ENCODE data around the gene TGIF1. TPM values are rescaled to one million over a fixed set of nuclear protein-coding genes. Genes with fewer than 3 reads are reported as not detected.
A peak's percentile ranks its signal among the peaks of the same experiment; 100 is the strongest.

Gene TGIF1
- total RNA-seq, 2 experiments from 2014 or later, result 40.9 to 69.0 TPM

DNA sequence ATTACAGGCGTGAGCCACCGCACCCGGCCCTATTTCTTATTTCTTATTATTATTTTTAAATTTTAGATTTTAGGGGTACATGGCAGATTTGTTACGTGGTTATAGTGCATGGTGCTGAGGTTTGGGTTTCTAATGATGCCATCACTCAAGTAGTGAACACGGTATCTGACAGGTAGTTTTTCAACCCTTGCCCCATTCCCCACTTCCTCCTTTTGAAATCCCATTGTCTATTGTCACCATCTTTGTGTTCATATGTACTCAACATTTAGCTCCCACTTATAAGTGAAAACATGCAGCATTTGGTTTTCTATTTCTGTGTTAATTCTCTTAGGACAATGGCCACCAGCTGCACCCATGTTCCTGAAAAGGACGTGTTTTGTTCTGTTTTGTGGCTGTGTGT, 39.5 kb downstream of the TGIF1 start:
- H2AFZ ChIP-seq (ENCODE audit: low read length), result no peak overlapping the region
- H3K36me3 ChIP-seq (ENCODE audit: insufficient read depth, low read length), result no peaks in the 10 kb centered on the region
- peaks cover 37% of the 10 kb centered on the region for H3K4me1 ChIP-seq (ENCODE audit: insufficient read depth, low read length, poor library complexity, severe bottlenecking)
- TF ChIP-seq, protein P1, sequence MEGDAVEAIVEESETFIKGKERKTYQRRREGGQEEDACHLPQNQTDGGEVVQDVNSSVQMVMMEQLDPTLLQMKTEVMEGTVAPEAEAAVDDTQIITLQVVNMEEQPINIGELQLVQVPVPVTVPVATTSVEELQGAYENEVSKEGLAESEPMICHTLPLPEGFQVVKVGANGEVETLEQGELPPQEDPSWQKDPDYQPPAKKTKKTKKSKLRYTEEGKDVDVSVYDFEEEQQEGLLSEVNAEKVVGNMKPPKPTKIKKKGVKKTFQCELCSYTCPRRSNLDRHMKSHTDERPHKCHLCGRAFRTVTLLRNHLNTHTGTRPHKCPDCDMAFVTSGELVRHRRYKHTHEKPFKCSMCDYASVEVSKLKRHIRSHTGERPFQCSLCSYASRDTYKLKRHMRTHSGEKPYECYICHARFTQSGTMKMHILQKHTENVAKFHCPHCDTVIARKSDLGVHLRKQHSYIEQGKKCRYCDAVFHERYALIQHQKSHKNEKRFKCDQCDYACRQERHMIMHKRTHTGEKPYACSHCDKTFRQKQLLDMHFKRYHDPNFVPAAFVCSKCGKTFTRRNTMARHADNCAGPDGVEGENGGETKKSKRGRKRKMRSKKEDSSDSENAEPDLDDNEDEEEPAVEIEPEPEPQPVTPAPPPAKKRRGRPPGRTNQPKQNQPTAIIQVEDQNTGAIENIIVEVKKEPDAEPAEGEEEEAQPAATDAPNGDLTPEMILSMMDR (conservative IDR thresholded peaks at IDR 0.05; ENCODE audit: low read length), result no peak
- TF ChIP-seq EZH2phosphoT487 (IDR thresholded peaks at IDR 0.05; ENCODE audit: borderline replicate concordance, low read depth, low read length), result no peak
- no peak for DNase-seq (ENCODE audit: low spot score)
- H3K27ac ChIP-seq (ENCODE audit: low read depth, low read length, poor library complexity, severe bottlenecking), result no peak overlapping the region
- H3K79me2 ChIP-seq (ENCODE audit: insufficient read depth, low read depth, low read length), result no peaks in the 10 kb centered on the region; the same call in 1 of the 2 replicates
- no TSS peak for BruUV-seq (replicated peaks)
- intact Hi-C loops (cut with micrococcal nuclease; ENCODE audit: unreplicated experiment), result no loop called here
- H3K9me2 ChIP-seq (ENCODE audit: insufficient read depth, low read length), result no peaks in the 10 kb centered on the region
- no peak overlapping the region for H3K4me2 ChIP-seq (ENCODE audit: low read length)
- no peaks in the 10 kb centered on the region for H3K9me3 ChIP-seq (ENCODE audit: low read length)
- POLR2A ChIA-PET, result interaction anchor here (0.7 kb wide), 1 partner anchor 10 kb away, joined by 4 read pairs; no protein-coding TSS in a partner anchor
- no peak overlapping the region for H3K4me3 ChIP-seq (ENCODE audit: low read depth, low read length, poor library complexity, severe bottlenecking)
- CTCF ChIA-PET (ENCODE audit: unreplicated experiment), result no interaction called here
- H4K20me1 ChIP-seq (ENCODE audit: insufficient read depth, low read length), result no peaks in the 10 kb centered on the region

- CTCF ChIA-PET (ENCODE audit: unreplicated experiment), result no interaction called here
- no TSS peak for BruUV-seq (replicated peaks)
These were observed 42.1 kb downstream of the TGIF1 start for GRCh38 chr18:3491981-3492555.

DNA sequence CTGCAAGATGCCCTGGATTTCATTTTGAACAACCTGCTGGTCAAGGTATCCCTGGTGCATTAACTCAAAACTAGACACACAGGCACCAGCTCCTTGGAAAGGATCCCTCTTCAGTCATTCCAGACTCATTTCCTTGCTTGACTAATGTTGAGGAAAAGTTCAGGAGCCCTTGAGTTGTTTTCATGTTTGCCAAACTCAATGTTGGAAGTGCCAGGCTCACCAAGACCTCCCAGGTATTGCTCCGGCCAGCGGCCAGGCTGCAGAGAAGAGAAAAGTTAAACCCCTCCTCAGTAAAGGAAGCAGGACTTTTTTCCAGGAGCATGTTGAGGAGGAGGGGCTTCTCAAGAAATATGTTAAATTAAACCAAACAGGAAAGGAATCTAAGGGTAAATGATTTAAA, 42.7 kb downstream of the TGIF1 start:
- peak overlapping the region; percentile 82; the same call in 1 of the 2 replicates for H2AFZ ChIP-seq (ENCODE audit: low read length)
- H3K4me3 ChIP-seq (ENCODE audit: low read depth, low read length, poor library complexity, severe bottlenecking), result peak overlapping the region; percentile 56
- BruUV-seq (replicated peaks), result no TSS peak
- ChIA-PET CTCF (ENCODE audit: unreplicated experiment) (no interaction called here), POLR2A (interaction anchor here (1.1 to 3.1 kb wide), 3 partner anchors 9 to 39 kb away, joined by 3 to 16 read pairs (median 4); no protein-coding TSS in a partner anchor)
- H3K36me3 ChIP-seq (ENCODE audit: insufficient read depth, low read length), result no peaks in the 10 kb centered on the region
- H3K79me2 ChIP-seq (ENCODE audit: insufficient read depth, low read depth, low read length), result peaks cover 15% of the 10 kb centered on the region; the same call in 1 of the 2 replicates
- H3K9me3 ChIP-seq (ENCODE audit: low read length), result no peaks in the 10 kb centered on the region
- H3K27ac ChIP-seq (ENCODE audit: low read depth, low read length, poor library complexity, severe bottlenecking), result peak overlapping the region; percentile 89
- peak overlapping the region; percentile 64 for H3K4me2 ChIP-seq (ENCODE audit: low read length)
- TF ChIP-seq EZH2phosphoT487 (IDR thresholded peaks at IDR 0.05; ENCODE audit: borderline replicate concordance, low read depth, low read length), result no peak
- TF ChIP-seq, protein P1 (conservative IDR thresholded peaks at IDR 0.05; ENCODE audit: low read length), result no peak
- H4K20me1 ChIP-seq (ENCODE audit: insufficient read depth, low read length), result no peaks in the 10 kb centered on the region
- intact Hi-C loops (cut with micrococcal nuclease; ENCODE audit: unreplicated experiment), result no loop called here
- no peak for DNase-seq (ENCODE audit: low spot score)
- H3K9me2 ChIP-seq (ENCODE audit: insufficient read depth, low read length), result no peaks in the 10 kb centered on the region
- H3K4me1 ChIP-seq (ENCODE audit: insufficient read depth, low read length, poor library complexity, severe bottlenecking), result peaks cover 69% of the 10 kb centered on the region

More at GRCh38 chr18:3491981-3492555, 42.1 kb downstream of the TGIF1 start:
- H3K79me2 ChIP-seq (ENCODE audit: insufficient read depth, low read depth, low read length), result peaks cover 15% of the 10 kb centered on the region; the same call in 1 of the 2 replicates
- H3K36me3 ChIP-seq (ENCODE audit: insufficient read depth, low read length), result no peaks in the 10 kb centered on the region
- H3K4me2 ChIP-seq (ENCODE audit: low read length), result no peak overlapping the region
- H3K9me3 ChIP-seq (ENCODE audit: low read length), result no peaks in the 10 kb centered on the region
- POLR2A ChIA-PET, result interaction anchor here (0.7 to 1.1 kb wide), 3 partner anchors 10 to 101 kb away, joined by 3 to 5 read pairs (median 3); no protein-coding TSS in a partner anchor
- no peaks in the 10 kb centered on the region for H4K20me1 ChIP-seq (ENCODE audit: insufficient read depth, low read length)
- DNase-seq (ENCODE audit: low spot score), result no peak
- H2AFZ ChIP-seq (ENCODE audit: low read length), result peak overlapping the region; percentile 44; the same call in 1 of the 2 replicates
- no peaks in the 10 kb centered on the region for H3K9me2 ChIP-seq (ENCODE audit: insufficient read depth, low read length)
- H3K27ac ChIP-seq (ENCODE audit: low read depth, low read length, poor library complexity, severe bottlenecking), result no peak overlapping the region
- intact Hi-C loops (cut with micrococcal nuclease; ENCODE audit: unreplicated experiment), result no loop called here
- H3K4me1 ChIP-seq (ENCODE audit: insufficient read depth, low read length, poor library complexity, severe bottlenecking), result peaks cover 62% of the 10 kb centered on the region
- no peak overlapping the region for H3K4me3 ChIP-seq (ENCODE audit: low read depth, low read length, poor library complexity, severe bottlenecking)
- TF ChIP-seq, protein P1 (conservative IDR thresholded peaks at IDR 0.05; ENCODE audit: low read length), result no peak
